ENCODE measurements around the gene SPECC1. TPM values are rescaled to one million over a fixed set of nuclear protein-coding genes. Genes with fewer than 3 reads are reported as not detected.

Gene SPECC1
- total and polyA plus RNA-seq, 2 of the 13 experiments (the other 11 are each of a cell fraction or from before 2014, with no cell fraction given), result 2.3 to 6.9 TPM

DNA sequence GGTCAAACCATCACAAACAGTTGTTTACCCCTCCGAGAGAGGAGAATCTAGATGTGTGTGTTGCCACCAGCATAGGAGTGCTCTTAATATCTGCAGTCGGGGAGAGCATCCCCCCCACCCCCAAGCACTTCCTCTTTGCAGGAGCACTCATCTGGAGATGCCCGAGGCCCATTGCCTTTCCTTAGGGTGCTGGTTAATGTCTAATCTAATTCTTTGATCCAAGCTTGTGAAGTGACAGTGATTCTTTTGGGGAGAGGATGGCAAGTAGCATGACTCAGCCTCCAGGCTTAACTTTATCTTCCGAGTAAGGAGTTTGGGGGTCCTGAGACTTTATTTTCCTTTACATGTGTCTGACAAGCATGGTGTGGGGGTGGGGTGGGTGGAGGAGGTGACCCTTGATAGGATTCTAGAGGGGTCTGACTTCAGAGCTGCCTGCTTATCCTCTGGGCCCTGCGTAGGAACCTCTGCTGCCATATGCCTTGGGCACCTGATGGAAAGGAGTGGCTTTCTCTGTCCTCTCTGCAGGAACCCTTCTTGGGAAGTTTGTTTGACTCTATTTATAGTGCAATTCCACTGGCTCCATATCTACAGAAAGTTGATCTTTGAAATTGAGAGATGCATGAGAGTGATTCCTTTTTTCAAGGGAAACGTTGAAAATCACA is 207.1 kb downstream of the SPECC1 start:
- intact Hi-C loops (cut with micrococcal nuclease; ENCODE audit: unreplicated experiment) (no loop called here), in situ Hi-C loops (cut with HindIII; ENCODE audit: extremely low pct_ligation_motif_present, low pct_unique_long_range_greater_than_20kb) (no loop called here)
- Histone ChIP-seq H3K27ac (ENCODE audit: extremely low read length, insufficient read depth, low read length) (no peak overlapping the region), H4K20me1 (ENCODE audit: insufficient read depth, low read length) (no peaks in the 10 kb centered on the region), H2AFZ (ENCODE audit: low read length) (no peak overlapping the region), H3K79me2 (ENCODE audit: insufficient read depth, low read length) (no peaks in the 10 kb centered on the region), H3K36me3 (replicated peaks in 1 of 2; ENCODE audit: control insufficient read depth in 1 of 2, insufficient read depth in 2 of 2, low read length in 2 of 2) (no peaks in the 10 kb centered on the region), H3K4me1 (ENCODE audit: insufficient read depth, low read length) (no peaks in the 10 kb centered on the region), H3K9ac (ENCODE audit: insufficient read depth, low read depth, low read length) (no peak overlapping the region), H3K4me2 (ENCODE audit: low read depth, low read length) (no peak overlapping the region), H3K4me3 (replicated peaks in 1 of 3; ENCODE audit: insufficient read depth in 1 of 3, low read depth in 2 of 3, low read length in 3 of 3) (no peak overlapping the region), H3K9me3 (ENCODE audit: low read length) (no peaks in the 10 kb centered on the region), H3K27me3 (ENCODE audit: control insufficient read depth in 1 of 2, insufficient read depth in 2 of 2, low read length in 2 of 2) (no peaks in the 10 kb centered on the region)
- ATAC-seq (no peak), FAIRE-seq (no peak), DNase-seq (ENCODE audit: low spot score) (no peak)
- ChIA-PET CTCF (ENCODE audit: low intra/inter-chr PET ratio, low total read pairs) (no interaction called here), POLR2A (no interaction called here)
- no TSS peak for BruUV-seq (replicated peaks)
- WGBS (ENCODE audit: low lambda C conversion rate), result 62% methylated on average over 6 of the region's 6 CpGs
- no peak for TF ChIP-seq MAFF (IDR thresholded peaks at IDR 0.05; ENCODE audit: low read depth, low read length)

DNA sequence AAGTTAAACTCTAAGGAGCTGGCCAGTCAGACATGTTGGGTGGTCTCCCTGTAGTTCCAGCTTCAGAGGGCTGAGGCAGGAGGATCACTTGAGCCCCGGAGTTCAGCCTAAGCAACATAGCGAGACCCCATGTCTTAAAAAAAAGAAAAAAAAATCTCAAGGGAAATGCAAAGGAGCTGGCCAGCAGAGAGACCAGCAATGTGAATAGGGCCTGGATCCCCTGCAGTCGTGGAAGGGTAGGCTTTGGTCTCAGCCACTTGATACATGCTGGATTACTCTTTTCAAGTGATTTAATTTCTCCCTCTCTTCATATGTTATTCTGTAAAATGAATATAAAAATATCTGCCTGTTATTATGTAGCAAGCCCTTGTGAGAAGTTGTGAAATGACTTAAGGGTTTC is 207.7 kb downstream of the SPECC1 start:
- Histone ChIP-seq H3K27ac (ENCODE audit: extremely low read length, insufficient read depth, low read length) (no peak overlapping the region), H3K4me2 (ENCODE audit: low read depth, low read length) (no peak overlapping the region), H4K20me1 (ENCODE audit: insufficient read depth, low read length) (no peaks in the 10 kb centered on the region), H3K36me3 (replicated peaks in 1 of 2; ENCODE audit: control insufficient read depth in 1 of 2, insufficient read depth in 2 of 2, low read length in 2 of 2) (no peaks in the 10 kb centered on the region), H3K9ac (ENCODE audit: insufficient read depth, low read depth, low read length) (no peak overlapping the region), H3K4me3 (replicated peaks in 1 of 3; ENCODE audit: insufficient read depth in 1 of 3, low read depth in 2 of 3, low read length in 3 of 3) (no peak overlapping the region), H3K79me2 (ENCODE audit: insufficient read depth, low read length) (no peaks in the 10 kb centered on the region), H3K4me1 (ENCODE audit: insufficient read depth, low read length) (no peaks in the 10 kb centered on the region), H3K9me3 (ENCODE audit: low read length) (no peaks in the 10 kb centered on the region), H2AFZ (ENCODE audit: low read length) (no peak overlapping the region), H3K27me3 (ENCODE audit: control insufficient read depth in 1 of 2, insufficient read depth in 2 of 2, low read length in 2 of 2) (no peaks in the 10 kb centered on the region)
- no peak for ATAC-seq
- ChIA-PET CTCF (ENCODE audit: low intra/inter-chr PET ratio, low total read pairs) (no interaction called here), POLR2A (no interaction called here)
- DNase-seq (ENCODE audit: low spot score), result no peak
- WGBS (ENCODE audit: low lambda C conversion rate), result 54% methylated on average over 3 of the region's 3 CpGs
- no peak for FAIRE-seq
- in situ Hi-C loops (cut with HindIII; ENCODE audit: extremely low pct_ligation_motif_present, low pct_unique_long_range_greater_than_20kb) (no loop called here), intact Hi-C loops (cut with micrococcal nuclease; ENCODE audit: unreplicated experiment) (no loop called here)
- no TSS peak for BruUV-seq (replicated peaks)
- TF ChIP-seq HNF4A (CRISPR knock-in tag; IDR thresholded peaks at IDR 0.05) (no peak), ZNF143 (CRISPR knock-in tag; IDR thresholded peaks at IDR 0.05) (no peak), SPEN (CRISPR knock-in tag; IDR thresholded peaks at IDR 0.05; ENCODE audit: low read depth) (no peak), TOE1 (CRISPR knock-in tag; IDR thresholded peaks at IDR 0.05) (no peak), ZHX2 (IDR thresholded peaks at IDR 0.05; ENCODE audit: low read depth) (no peak), ZHX2 (CRISPR knock-in tag; IDR thresholded peaks at IDR 0.05; ENCODE audit: borderline replicate concordance) (no peak), PBX2 (CRISPR knock-in tag; IDR thresholded peaks at IDR 0.05) (no peak)
- TF ChIP-seq, protein P1, sequence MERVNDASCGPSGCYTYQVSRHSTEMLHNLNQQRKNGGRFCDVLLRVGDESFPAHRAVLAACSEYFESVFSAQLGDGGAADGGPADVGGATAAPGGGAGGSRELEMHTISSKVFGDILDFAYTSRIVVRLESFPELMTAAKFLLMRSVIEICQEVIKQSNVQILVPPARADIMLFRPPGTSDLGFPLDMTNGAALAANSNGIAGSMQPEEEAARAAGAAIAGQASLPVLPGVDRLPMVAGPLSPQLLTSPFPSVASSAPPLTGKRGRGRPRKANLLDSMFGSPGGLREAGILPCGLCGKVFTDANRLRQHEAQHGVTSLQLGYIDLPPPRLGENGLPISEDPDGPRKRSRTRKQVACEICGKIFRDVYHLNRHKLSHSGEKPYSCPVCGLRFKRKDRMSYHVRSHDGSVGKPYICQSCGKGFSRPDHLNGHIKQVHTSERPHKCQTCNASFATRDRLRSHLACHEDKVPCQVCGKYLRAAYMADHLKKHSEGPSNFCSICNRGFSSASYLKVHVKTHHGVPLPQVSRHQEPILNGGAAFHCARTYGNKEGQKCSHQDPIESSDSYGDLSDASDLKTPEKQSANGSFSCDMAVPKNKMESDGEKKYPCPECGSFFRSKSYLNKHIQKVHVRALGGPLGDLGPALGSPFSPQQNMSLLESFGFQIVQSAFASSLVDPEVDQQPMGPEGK (CRISPR knock-in tag; IDR thresholded peaks at IDR 0.05), result no peak
